Stomach (tissue), 4 donors: ENCODE data around the gene NFIL3.

Source experiments
- CTCF ChIP-seq, 7 experiments: fragments of 450-650 bp in 4 of 7; fragments of 200-600 bp in 3 of 7; sonication (generic) in 3 of 7; IDR thresholded peaks; one replicate each; pipeline ENCODE4 v1.5.1; 2016 to 2019; ENCODE audit warnings: antibody characterized with exemption in 7 of 7, control low read depth in 2 of 7, mild to moderate bottlenecking in 1 of 7
- POLR2A ChIP-seq, 4 donors: fragments of 450-650 bp; IDR thresholded peaks; one replicate each; pipeline ENCODE4 v1.6.1; 2016; ENCODE audit warnings: antibody characterized with exemption in 4 of 4, control low read depth in 2 of 4, mild to moderate bottlenecking in 1 of 4, moderate library complexity in 1 of 4

- TF ChIP-seq POLR2A (IDR thresholded peaks at IDR 0.05) (no peak), CTCF (IDR thresholded peaks at IDR 0.05) (no peak)
Observed at GRCh38 chr9:91408475-91408874, 15.2 kb downstream of the NFIL3 start.
